Left lobe of liver (tissue), 2 donors: ENCODE data around the gene TNS4. TPM values are rescaled to one million over a fixed set of nuclear protein-coding genes. Genes with fewer than 3 reads are reported as not detected.
A peak's percentile ranks its signal among the peaks of the same experiment; 100 is the strongest.

Experiments
- ATAC-seq: fragments of 200-7000 bp; cut with Tn5 transposase; one replicate; pipeline ENCODE4 v1.9.1; 2020; ENCODE audit warnings: mild to moderate bottlenecking, moderate library complexity
- DNase-seq: peaks from one replicate; pipeline ENCODE4 v3.0.0-alpha.2; 2020; ENCODE audit warnings: low spot score
- total RNA-seq: library from RNA; stranded (reverse); gene quantifications from one replicate; pipeline ENCODE4 v1.2.1, GENCODE V29; 2021
- donor health status: DM: no; HTN: no; CAD: no; lungs with moderate emphysema.
- donor health status: DM: no; HTN: yes; CAD: no.

Gene TNS4
- total RNA-seq, 1 donor from 2014 or later = 0.13 TPM

GRCh38 chr17:40475234-40475908, 26.1 kb downstream of the TNS4 start:
- no peak for ATAC-seq
- DNase-seq = no peak

- ATAC-seq = no peak
- DNase-seq = no peak
Observed at GRCh38 chr17:40474419-40475002, 26.9 kb downstream of the TNS4 start.

- peak; percentile 79 for DNase-seq
- peak; percentile 75 for ATAC-seq
Observed at GRCh38 chr17:40473573-40474365, 27.7 kb downstream of the TNS4 start.

DNA sequence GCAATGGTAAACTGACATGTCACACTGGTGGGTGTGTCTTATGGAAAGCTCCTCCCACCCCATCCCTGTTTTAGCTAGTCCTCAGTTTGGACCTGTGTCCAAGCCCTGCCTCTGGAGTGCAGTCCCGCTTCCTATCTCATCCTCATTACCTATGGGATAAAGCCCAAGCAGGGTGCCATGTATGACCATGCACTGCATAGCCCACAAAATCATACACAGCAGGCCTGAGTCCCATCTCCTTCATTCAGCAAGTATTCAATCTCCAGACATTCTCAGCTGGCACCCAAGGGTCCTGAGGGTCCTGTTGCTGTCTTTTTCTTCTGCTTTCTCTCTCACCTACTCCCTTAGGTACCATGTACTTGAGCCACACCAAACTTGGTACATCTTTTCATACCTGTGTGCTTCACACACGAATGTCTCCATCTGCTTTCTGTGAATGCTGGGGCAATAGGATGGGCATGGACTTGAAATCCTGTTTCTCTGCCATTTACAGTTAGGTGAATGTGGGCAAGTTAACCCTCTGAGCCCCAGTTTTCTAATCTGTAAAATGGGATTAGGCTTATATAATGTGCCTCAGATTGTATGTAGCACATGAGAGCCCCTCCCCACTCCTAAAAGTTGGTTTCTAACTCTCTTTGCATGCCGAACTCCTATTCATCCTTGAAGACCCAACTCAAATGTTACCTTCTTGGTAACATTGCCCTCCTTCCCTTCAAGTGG, 28.5 kb downstream of the TNS4 start:
- ATAC-seq (no peak), DNase-seq (no peak)

GRCh38 chr17:40471846-40472732, 29.3 kb downstream of the TNS4 start:
- no peak for ATAC-seq
- DNase-seq = no peak

DNA sequence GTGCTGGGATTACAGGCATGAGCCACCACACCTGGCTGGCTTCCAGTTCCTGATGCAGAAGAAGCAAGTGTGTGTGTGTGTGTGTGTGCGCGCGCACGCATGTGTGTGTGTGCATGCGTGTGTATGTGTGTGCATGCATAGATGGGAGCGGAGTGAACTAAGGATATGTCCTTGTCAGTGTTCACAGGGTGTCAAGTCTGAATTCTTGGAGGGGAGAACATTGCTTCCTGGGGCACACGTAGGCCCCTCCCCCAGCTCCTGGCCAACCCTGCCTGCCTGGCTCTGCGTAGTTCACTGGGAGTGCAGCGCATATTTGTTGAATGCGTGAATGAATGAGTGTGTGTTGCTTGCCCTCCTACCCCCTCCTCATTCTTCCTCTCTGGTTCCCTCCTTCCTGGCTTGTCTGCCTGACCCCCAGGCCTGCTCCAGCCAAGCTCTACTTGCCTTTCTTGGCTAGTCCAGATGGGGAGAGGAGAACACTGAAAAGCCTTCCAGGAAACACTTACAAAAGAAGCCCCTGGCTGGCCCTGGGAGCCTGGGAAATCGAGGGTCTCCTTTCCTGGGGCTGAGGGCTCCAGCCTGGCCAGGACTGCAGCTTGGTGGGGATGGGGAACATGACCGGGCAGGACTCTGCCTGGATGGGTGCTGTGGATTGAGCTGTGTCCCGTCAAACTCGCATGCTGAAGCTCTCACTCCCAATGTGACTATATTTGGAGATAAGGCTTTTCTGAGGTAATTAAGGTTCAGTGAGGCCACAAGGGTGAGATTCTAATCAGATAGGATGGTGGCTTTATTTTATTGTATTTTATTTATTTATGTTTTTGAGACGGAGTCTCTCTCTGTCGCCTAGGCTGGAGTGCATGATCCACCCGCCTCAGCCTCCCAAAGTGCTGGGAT, 30.2 kb downstream of the TNS4 start:
- ATAC-seq (no peak), DNase-seq (no peak)

GRCh38 chr17:40469805-40470675, 31.4 kb downstream of the TNS4 start:
- DNase-seq = no peak
- no peak for ATAC-seq

DNA sequence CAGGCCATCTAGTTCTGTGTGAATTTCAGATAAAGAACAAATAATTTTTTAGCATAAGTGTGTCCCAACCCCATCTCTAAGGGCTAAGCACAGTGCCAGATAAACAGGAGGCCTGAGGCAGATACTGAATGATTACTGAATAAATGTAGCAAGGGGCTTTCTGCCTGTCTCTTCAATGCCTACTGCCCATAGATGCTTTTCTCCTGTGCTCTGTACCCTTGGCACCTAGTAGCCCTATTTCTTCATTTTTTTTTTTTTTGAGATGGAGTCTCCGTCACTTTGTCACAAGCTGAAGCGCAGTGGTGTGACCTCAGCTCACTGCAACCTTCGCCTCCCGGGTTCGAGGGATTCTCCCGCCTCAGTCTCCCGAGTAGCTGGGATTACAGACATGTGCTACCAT, 32.9 kb downstream of the TNS4 start:
- DNase-seq (no peak), ATAC-seq (no peak)

DNA sequence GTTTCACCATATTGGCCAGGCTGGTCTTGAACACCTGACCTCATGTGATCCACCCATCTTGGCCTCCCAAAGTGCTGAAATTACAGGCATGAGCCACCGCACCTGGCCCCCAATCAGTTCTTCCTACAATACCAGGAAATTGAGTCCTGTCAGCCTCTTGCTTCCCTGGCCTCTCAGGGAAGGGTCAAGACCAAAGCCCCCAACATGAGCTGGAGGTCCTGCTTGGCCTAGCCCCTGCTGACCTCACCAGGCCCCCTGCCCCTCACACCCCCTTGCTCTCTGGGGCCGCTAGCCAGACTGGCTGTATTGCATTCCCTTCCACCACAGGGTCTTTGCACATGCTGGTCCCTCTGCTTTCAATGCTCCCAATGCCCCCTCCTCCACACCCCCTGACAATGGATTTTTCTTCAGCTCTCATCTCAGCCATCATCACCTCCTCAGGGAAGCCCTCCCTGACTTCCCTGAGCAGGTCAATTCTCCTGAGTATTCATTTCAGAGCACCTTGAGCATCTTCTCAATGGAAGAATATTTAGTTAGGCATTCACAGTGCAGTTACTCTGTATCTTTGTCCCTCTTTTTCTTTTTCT, 34.0 kb downstream of the TNS4 start:
- DNase-seq = no peak
- no peak for ATAC-seq

DNA sequence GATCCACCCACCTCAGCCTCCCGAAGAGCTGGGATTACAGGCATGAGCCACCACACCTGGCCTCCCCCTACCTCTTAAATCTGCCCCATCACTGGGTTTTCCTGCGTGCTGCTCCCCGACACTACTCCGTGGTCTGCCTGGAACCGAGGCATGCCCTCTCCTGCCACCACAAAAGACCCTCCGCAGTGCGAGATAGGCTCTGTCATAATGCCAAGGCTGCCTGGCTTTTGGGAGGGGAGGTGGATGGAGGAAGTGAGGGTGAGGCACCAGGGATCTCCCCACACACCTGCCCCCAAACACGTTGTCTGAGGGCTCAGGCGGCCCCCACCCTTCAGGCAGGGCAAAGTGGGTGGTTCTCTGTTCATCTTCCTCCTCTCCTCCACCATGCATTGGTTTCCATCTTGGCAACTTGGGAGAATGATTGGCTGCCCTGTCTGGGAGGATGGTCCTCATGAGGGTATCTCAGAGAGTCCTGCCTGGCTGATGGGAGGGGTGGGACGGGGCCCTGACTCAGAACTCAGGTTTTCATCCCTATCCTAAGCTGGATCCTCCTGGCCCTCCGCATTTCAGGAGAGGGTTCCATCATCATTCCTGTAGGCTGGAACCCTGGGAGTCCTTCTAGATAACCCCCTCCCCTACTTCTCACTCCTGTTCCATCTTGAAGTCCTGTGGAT, 35.0 kb downstream of the TNS4 start:
- no peak for DNase-seq
- no peak for ATAC-seq

DNA sequence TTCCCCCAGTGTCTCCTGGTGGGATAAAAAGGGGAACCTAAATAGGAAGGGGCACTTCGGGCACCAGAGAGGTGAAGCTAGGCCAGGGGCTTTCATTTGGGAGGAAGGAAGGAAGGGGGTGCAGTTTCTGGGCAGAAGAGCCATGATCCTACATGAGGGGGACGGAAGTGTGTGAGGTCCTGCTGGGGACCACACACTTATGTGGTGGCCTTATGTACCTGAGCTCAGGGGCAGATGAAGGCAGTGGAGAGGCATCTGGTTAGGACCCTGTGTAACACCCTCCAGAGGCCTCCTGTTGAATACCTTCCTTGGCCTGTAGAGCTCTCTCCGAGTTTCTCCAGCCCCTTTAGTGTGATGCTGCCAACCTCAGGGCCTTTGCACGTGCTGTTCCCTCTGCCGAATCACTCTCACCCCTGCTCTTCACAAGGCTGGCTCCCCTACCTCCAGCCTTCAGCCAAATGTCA, 37.0 kb downstream of the TNS4 start:
- ATAC-seq = no peak
- DNase-seq = no peak

- no peak for DNase-seq
- peak; percentile 49 for ATAC-seq
Observed at GRCh38 chr17:40463122-40463550, 38.3 kb downstream of the TNS4 start.

GRCh38 chr17:40462343-40463121, 38.9 kb downstream of the TNS4 start:
- ATAC-seq (peak; percentile 10), DNase-seq (no peak)

GRCh38 chr17:40461732-40462342, 39.6 kb downstream of the TNS4 start:
- DNase-seq = no peak

GRCh38 chr17:40460968-40461731, 40.3 kb downstream of the TNS4 start:
- DNase-seq (no peak), ATAC-seq (peak; percentile 5)

More at GRCh38 chr17:40461732-40462342, 39.6 kb downstream of the TNS4 start:
- ATAC-seq = peak; percentile 4
